ENCODE results near the gene ZDHHC20.
"Not testable (repeated sequence)": the region's sequence is repeated elsewhere in the genome, so short reads cannot be mapped to it uniquely, and the experiment has no call there.

ZDHHC20 gene

DNA sequence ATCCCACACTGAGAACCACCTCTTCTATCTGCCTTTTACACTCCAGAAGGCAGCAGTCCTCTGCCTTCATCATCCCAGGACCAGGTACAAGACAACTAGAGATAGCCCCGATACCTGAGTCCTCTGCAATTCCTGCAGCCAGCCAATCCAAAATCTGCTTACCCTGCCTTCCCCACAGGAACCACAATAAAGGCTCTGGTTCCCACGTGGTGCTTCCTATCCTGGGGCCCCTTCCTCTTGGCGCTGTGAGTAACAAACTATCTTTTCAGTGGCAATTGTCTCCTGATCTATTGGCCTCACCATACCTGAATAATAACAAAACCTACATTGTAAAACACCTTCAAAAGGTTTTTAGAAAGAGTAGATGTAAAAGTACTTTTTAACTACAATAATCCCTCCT, 63.1 kb downstream of the ZDHHC20 start:
- DNase-seq (ENCODE audit: low read depth): no peak
- H3K4me3 ChIP-seq (ENCODE audit: low read length): no peak overlapping the region
- TF ChIP-seq, protein P1, sequence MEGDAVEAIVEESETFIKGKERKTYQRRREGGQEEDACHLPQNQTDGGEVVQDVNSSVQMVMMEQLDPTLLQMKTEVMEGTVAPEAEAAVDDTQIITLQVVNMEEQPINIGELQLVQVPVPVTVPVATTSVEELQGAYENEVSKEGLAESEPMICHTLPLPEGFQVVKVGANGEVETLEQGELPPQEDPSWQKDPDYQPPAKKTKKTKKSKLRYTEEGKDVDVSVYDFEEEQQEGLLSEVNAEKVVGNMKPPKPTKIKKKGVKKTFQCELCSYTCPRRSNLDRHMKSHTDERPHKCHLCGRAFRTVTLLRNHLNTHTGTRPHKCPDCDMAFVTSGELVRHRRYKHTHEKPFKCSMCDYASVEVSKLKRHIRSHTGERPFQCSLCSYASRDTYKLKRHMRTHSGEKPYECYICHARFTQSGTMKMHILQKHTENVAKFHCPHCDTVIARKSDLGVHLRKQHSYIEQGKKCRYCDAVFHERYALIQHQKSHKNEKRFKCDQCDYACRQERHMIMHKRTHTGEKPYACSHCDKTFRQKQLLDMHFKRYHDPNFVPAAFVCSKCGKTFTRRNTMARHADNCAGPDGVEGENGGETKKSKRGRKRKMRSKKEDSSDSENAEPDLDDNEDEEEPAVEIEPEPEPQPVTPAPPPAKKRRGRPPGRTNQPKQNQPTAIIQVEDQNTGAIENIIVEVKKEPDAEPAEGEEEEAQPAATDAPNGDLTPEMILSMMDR (IDR thresholded peaks at IDR 0.05; ENCODE audit: insufficient read depth, low read depth, low read length, missing control alignments): no peak

GRCh38 chr13:21389124-21389523, 70.0 kb downstream of the ZDHHC20 start:
- H3K4me3 ChIP-seq (ENCODE audit: low read length): no peak overlapping the region
- TF ChIP-seq, protein P1 (IDR thresholded peaks at IDR 0.05; ENCODE audit: insufficient read depth, low read depth, low read length, missing control alignments): no peak
- no peak for DNase-seq (ENCODE audit: low read depth)

- DNase-seq (ENCODE audit: low read depth): no peak
- H3K4me3 ChIP-seq (ENCODE audit: low read length): no peak overlapping the region
- TF ChIP-seq, protein P1 (IDR thresholded peaks at IDR 0.05; ENCODE audit: insufficient read depth, low read depth, low read length, missing control alignments): no peak
These were observed 73.4 kb downstream of the ZDHHC20 start for GRCh38 chr13:21385710-21386109.

DNA sequence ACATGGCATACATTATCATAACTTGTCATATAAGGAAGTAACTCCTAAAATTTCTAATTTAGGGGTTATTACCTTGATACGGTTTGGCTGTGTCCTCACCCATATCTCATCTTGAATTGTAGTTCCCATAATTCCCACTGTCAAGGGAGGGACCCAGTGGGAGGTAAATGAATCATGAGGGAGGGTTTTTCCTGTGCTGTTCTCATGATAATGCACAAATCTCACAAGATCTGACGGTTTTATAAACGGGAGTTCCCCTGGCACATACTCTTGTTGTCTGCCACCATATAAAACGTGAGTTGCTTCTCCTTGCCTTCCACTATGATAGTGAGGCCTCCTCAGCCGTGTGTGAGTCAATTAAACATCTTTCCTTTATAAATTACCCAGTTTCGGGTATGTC, 76.0 kb downstream of the ZDHHC20 start:
- H3K4me3 ChIP-seq (ENCODE audit: low read length): no peak overlapping the region
- no peak for DNase-seq (ENCODE audit: low read depth)
- TF ChIP-seq, protein P1 (IDR thresholded peaks at IDR 0.05; ENCODE audit: insufficient read depth, low read depth, low read length, missing control alignments): no peak

DNA sequence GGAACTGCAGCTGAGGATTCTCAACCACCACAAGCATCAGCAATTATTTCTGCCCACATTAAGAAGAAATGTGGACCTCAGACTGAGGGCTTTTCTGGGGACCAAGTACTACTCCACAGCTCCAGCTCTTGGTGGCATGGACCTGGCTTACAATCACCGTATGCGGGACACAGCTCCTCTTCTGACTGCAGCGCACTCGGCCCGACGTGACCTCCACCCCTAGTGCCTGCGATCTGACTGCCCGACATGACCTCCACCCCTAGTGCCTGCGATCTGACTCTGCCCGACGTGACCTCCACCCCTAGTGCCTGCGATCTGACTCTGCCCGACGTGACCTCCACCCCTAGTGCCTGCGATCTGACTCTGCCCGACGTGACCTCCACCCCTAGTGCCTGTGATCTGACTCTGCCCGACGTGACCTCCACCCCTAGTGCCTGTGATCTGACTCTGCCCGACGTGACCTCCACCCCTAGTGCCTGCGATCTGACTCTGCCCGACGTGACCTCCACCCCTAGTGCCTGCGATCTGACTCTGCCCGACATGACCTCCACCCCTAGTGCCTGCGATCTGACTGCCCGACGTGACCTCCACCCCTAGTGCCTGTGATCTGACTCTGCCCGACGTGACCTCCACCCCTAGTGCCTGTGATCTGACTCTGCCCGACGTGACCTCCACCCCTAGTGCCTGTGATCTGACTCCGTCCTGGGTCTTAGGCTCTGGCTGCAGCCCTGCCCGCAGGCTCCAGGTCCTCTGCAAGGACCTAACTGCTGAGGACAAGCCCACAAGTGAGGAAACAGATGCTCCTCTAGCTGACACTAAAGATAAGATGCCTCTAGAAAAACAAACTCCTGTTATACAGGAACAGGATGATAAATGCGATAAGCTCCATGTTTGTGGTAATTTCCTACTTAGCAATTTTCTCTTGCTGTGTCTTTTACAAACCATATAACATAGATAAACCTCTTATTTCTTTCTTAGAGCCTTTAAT, 81.8 kb downstream of the ZDHHC20 start:
- DNase-seq (ENCODE audit: low read depth); H3K4me3 ChIP-seq (ENCODE audit: low read length): not testable (repeated sequence)

DNA sequence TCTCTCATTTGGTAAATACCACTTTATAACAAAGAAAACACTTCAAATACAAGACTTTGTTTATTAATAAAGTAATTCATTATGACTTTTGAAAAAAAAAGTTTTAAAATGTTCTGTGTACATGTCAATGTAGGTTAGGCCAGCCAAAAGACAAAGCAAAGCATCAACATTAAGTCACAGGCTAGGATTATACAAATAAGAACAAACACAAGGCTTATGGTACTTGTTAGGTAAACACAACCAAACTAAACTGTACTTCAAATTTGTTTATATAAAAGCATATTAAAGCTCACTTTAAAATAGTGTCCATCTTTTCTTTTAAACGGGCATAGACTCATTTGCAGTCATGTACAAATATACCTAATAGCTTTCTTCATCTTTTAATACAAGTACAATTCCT, 86.6 kb downstream of the ZDHHC20 start:
- DNase-seq (ENCODE audit: low read depth): no peak
- TF ChIP-seq, protein P1 (IDR thresholded peaks at IDR 0.05; ENCODE audit: insufficient read depth, low read depth, low read length, missing control alignments): no peak
- no peak overlapping the region for H3K4me3 ChIP-seq (ENCODE audit: low read length)

DNA sequence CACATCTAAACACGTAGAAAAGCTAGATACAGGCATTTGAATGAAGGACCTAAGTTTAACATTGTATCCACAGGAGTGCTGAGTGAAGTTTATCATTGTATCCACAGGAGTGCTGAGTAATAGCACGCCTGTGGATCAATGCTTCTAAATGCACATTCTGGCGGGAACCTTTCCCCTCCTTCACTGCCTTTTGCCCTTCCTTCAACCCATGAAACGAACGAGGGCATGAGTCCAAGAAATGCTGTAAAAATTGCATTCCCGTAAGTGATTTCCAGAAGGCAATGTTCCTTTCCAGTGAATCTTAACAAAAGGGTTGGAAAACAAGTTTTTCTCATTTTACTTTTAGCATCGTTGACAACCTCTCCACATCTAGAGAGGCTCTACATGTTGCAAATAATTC, 88.1 kb downstream of the ZDHHC20 start:
- no peak for DNase-seq (ENCODE audit: low read depth)
- TF ChIP-seq, protein P1 (IDR thresholded peaks at IDR 0.05; ENCODE audit: insufficient read depth, low read depth, low read length, missing control alignments): no peak
- H3K4me3 ChIP-seq (ENCODE audit: low read length): no peak overlapping the region
